ENCODE measurements around the gene RAP1GAP2. TPM values are rescaled to one million over a fixed set of nuclear protein-coding genes. Genes with fewer than 3 reads are reported as not detected.

Gene RAP1GAP2
- total and polyA plus RNA-seq, 2 of the 8 experiments (the other 6 are each of a cell fraction or from before 2014, with no cell fraction given), result 24.0 to 63.8 TPM

DNA sequence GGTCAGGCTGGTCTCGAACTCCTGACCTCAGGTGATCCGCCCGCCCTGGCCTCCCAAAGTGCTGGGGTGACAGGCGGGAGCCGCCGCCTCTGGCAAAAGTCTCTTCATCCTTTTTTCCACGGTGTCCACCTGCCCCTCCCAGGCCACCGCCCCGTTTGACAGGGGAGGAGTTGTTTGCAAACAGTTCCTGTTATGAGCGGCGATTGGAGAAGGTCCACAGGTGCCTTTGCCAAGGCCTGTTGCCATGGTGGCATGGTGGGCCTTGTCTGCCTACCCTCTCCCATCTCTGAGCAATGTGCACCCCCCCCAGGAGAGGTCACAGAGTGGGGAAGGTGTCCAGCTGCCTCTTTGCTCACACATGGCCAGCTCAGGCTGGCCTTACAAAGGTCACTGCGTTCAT, 16.0 kb upstream of the RAP1GAP2 start:
- Histone ChIP-seq H3K14ac (ENCODE audit: insufficient read length) (no peak overlapping the region), H3K27me3 (replicated peaks in 1 of 4; ENCODE audit: control insufficient read depth in 3 of 4, extremely low read depth in 1 of 4, insufficient read depth in 3 of 4, low read length in 3 of 4) (peaks cover 0 to 5% (median 4%) of the 10 kb centered on the region in 4 experiments; a peak in 2 of 7 replicates), H4K20me1 (replicated peaks in 1 of 2; ENCODE audit: control insufficient read depth in 1 of 2, insufficient read depth in 2 of 2, low read length in 2 of 2) (peaks cover 0 to 4% of the 10 kb centered on the region in 2 experiments), H2BK15ac (ENCODE audit: low read length) (no peak overlapping the region), H3K18ac (ENCODE audit: extremely low read depth, low read length) (no peak overlapping the region), H2BK120ac (replicated peaks; ENCODE audit: low read depth, low read length) (no peak overlapping the region), H2AFZ (ENCODE audit: low read length) (no peak overlapping the region), H3K79me2 (ENCODE audit: control insufficient read depth in 1 of 2, insufficient read depth in 2 of 2, low read length in 2 of 2) (no peaks in the 10 kb centered on the region), H3K23me2 (ENCODE audit: low read depth, low read length) (peaks cover 13% of the 10 kb centered on the region), H3K4me1 (replicated peaks in 1 of 4; ENCODE audit: control insufficient read depth in 3 of 4, insufficient read depth in 4 of 4, low read length in 3 of 4) (peaks cover 0 to 7% (median 5%) of the 10 kb centered on the region in 4 experiments; a peak in 4 of 7 replicates), H3K9me3 (ENCODE audit: insufficient read depth in 2 of 2, low read depth in 1 of 2, low read length in 1 of 2) (no peaks in the 10 kb centered on the region), H3K36me3 (ENCODE audit: control insufficient read depth in 2 of 4, insufficient read depth in 4 of 4, low read length in 3 of 4) (no peaks in the 10 kb centered on the region), H4K91ac (replicated peaks; ENCODE audit: insufficient read length, low read length) (no peak overlapping the region), H3K23ac (ENCODE audit: insufficient read length) (no peak overlapping the region), H2AK5ac (ENCODE audit: low read depth, low read length) (no peak overlapping the region), H2BK5ac (ENCODE audit: low read depth, low read length) (no peak overlapping the region), H2BK20ac (ENCODE audit: low read length) (no peak overlapping the region), H3K27ac (ENCODE audit: low read depth, low read length) (no peak overlapping the region), H2BK12ac (ENCODE audit: low read depth, low read length) (no peak overlapping the region), H3K4me2 (ENCODE audit: insufficient read depth in 1 of 2, low read depth in 2 of 2, low read length in 2 of 2) (no peak overlapping the region), H3K4me3 (ENCODE audit: extremely low read depth in 1 of 4, insufficient read depth in 2 of 4, low read depth in 3 of 4, low read length in 4 of 4) (no peak overlapping the region), H3K79me1 (ENCODE audit: low read depth, low read length) (no peaks in the 10 kb centered on the region; the same call in 1 of the 2 replicates), H3K56ac (replicated peaks; ENCODE audit: insufficient read length, low read depth, low read length) (no peak overlapping the region), H4K8ac (ENCODE audit: extremely low read depth, insufficient read depth, low read length) (no peak overlapping the region), H3K9ac (replicated peaks in 1 of 4; ENCODE audit: extremely low read depth in 1 of 4, low read depth in 3 of 4, low read length in 3 of 4) (no peak overlapping the region), H3K4ac (replicated peaks; ENCODE audit: insufficient read length, low read depth, low read length) (no peak overlapping the region), H4K5ac (ENCODE audit: insufficient read length, low read depth, low read length) (no peak overlapping the region)
- DNase-seq (ENCODE audit: low read depth in 1 of 2, low spot score in 2 of 2) (no peak), FAIRE-seq (no peak)
- ChIA-PET POLR2A (ENCODE audit: partially characterized antibody) (no interaction called here), CTCF (ENCODE audit: partially characterized antibody) (no interaction called here)
- WGBS, 2 experiments (ENCODE audit: extremely low coverage in 1 of 2, insufficient coverage in 1 of 2, insufficient read length in 1 of 2, insufficient replicate concordance in 2 of 2, low coverage in 1 of 2, low lambda C conversion rate in 2 of 2, missing lambda C conversion rate in 1 of 2), result 97% methylated on average over 10 of the region's 12 CpGs; no CpG with 5 or more reads in 1 of the 2 experiments
- TF ChIP-seq CHD2 (IDR thresholded peaks at IDR 0.05; ENCODE audit: low read length), result no peak
- TF ChIP-seq RNF2 (IDR thresholded peaks at IDR 0.05; ENCODE audit: borderline replicate concordance, low read depth, low read length, missing control alignments, poor library complexity, severe bottlenecking), result no peak
- no peak for TF ChIP-seq GABPA (IDR thresholded peaks at IDR 0.05; ENCODE audit: borderline replicate concordance, insufficient read depth, low read length)
- no peak for TF ChIP-seq SRF (IDR thresholded peaks at IDR 0.05; ENCODE audit: low read depth, low read length)
